HG02885 (cell line): ENCODE data around the gene ZFAND2A.
A peak's percentile ranks its signal among the peaks of the same experiment; 100 is the strongest.
"Not testable (repeated sequence)": the region's sequence is repeated elsewhere in the genome, so short reads cannot be mapped to it uniquely, and the experiment has no call there.

ENCODE experiments used
- ATAC-seq: cut with Tn5 transposase; IDR thresholded peaks from one replicate; pipeline ENCODE4 v1.9.1; 2021; ENCODE audit warnings: mild to moderate bottlenecking; ENCODE audit not compliant: unreplicated experiment, poor library complexity

The ZFAND2A gene

DNA sequence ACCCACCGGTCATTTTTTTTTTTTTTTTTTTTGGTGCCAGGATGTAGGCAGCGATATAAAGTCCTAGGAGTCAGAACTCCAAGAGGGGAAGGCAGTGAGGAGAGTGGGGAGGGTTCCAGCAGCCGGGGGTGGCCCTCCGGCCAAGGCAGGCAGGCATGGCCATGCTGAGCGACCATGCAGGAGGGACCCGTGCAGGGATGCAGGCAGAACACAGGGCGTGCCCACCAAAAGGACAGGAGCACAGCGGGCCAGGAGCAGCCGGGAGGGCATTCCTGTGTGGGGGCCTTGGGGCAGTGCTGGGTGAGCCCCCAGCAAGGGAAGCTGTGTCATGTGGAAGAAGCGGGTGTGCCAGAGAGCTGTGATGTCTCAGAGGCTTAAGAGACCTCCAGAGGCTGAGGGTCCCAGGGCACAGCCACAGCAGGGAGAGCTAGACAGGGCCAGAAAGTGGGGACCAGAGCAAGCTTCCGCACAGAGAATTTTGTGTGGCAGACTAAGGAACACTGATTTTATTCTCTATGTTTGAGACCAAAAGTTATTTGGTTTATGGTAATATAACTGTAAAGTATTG lies 5.7 kb downstream of the ZFAND2A start:
- ATAC-seq, result no peak

DNA sequence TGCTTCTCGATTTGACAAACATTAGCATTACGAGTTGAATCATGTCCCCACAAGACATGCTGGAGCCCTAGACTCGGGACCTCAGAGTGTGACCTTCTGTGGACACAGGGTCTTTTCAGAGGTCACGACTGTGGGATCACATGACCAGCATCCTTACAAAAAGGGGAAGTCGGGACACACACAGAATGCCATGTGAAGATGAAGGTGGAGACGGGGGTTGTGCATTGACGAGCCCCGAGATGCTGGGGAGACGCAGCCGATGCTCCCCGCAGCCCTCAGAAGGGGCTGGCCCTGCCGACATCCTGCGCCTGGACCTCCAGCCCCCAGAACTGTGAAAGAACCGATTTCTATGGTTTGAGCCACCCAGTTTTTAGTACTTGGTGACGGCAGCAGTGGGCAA lies 7.5 kb downstream of the ZFAND2A start:
- ATAC-seq, result no peak

DNA sequence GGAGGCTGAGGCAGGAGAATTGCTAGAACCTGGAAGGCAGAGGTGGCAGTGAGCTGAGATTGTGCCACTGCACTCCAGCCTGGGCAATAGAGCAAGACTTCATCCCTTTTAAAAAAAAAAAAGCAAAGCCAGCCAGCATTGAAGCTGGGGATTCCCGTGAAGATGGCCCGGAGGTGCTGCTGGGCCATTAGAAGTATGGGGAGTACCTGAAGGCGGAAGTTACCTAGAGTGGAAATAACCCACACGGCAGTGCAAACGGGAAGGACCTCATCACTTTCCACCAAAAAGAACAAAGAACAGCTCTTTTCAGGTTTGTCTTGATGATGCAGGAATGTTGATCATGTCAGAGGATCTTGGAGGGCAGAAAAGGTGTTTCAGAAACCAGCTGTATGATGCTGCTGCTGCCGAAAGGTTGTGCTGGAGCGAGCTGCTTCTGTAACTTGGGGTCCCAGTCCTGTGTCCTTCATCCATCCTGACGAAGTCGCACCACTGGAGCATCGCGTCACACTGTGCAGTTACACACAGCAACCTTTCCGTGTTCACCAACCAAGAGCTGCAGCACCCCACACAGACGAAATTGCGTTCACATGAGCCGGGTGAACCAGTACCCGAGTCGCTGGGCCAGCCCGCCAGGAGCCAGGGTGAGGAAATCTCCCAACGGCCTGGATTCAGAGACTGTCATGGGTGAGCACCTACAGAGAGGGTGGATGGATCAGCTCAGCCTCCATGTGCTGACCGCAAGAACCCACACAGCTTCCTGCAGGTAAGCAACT lies 8.2 kb downstream of the ZFAND2A start:
- ATAC-seq, result no peak

DNA sequence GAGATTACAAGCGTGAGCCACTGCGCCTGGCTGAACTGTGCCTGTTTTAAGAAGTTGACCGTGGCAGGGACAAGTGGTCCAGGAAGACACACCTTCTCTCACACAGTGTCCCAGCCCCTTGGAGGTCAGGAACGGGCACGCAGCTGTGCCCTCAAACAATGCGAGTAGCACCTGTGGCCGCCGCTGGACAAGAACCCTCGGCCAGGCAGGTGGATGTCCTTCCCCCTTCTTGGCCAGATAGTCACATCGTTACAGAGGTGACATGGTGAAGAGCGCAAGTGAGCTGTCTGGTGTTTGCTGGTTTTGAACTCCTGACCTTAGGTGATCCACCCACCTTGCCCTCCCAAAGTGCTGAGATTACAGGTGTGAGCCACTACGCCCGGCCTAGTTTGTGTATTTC lies 8.8 kb downstream of the ZFAND2A start:
- no peak for ATAC-seq

DNA sequence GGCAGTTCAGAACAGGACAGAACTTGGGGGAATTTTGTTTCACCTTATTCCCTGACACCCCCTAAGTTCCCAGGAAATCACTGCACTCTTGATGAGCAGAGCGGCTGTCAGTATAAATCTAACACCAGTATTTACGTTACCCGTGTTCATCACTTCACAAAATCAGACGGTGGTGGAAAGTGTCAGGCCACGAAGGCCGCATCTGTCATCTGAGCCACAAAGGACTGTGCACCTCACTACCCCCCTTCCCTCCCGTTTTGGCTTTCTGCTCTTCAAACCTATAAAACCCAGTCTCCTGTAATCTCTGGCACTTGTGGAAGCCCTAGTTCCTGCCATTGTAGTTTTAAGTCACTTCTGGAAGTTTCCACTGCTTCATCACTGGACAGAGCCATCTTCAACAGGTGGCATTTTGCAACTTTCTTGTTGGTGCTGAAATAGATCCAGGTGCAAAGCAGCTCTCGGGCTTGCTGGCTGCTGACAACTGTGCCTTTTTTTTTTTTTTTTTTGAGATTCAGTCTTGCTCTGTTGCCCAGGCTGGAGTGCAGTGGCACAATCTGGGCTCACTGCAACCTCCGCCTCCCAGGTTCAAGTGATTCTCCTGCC lies 9.5 kb downstream of the ZFAND2A start:
- ATAC-seq, result no peak

DNA sequence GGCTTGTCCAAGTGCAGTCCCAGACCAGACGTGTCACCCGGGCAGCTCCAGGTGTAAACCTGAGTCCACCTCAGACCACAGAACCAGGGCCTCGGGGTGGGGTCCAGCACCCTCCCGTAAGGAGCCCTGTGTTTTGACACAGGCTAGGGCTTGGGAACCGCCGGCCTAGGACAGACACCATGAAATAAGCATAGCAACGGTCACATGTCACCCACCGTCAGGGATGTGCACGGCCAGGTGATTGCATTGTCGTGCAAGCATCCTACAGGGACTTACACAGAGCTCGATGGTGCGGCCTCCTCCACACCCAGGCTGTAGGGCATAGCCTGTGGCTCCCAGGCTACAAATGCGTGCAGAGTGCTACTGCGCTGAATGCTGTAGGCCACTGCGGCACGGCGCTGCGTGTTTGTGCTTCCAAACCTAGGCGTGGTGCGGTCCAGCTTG lies 10.6 kb downstream of the ZFAND2A start:
- no peak for ATAC-seq

DNA sequence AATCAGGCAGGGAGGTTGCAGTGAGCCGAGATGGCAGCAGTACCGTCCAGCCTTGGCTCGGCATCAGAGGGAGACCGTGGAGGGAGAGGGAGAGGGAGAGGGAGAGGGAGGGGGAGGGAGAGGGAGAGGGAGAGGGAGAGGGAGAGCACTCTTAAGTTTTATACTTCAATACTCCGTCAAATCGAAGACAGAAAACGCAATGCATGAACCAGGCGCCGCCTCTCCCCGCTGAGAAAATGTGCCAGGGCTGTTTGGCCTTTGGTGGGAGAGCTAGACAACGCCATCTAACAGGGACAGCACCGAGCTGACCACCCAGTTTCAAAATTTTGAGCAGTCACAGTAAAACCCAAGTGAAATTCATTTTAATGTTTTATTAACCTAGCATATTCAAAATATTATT lies 12.1 kb downstream of the ZFAND2A start:
- ATAC-seq, result not testable (repeated sequence)

DNA sequence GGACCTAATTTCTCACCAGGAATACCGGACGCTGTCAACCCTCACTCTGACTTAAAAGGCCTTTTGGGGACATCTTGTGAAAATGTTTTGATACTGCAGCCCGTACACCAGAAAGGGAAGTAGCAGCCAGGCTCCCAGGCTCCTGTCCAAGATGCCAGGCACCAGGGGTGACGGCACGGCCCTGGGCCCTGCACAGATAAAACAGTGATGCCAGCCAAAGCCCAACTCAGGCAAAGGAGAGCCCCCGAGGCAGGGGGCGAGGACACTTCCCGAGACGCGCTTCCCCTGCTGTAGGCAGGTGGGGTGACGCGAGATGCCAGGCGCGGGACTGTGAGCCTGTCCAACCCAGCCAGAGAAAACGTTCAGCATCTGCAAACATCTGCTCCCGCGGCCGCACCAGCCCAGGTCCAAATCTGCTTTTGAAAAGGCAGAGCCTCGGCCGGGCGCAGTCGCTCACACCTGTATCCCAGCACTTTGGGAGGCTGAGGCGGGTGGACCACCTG lies 15.7 kb downstream of the ZFAND2A start:
- ATAC-seq, result no peak

DNA sequence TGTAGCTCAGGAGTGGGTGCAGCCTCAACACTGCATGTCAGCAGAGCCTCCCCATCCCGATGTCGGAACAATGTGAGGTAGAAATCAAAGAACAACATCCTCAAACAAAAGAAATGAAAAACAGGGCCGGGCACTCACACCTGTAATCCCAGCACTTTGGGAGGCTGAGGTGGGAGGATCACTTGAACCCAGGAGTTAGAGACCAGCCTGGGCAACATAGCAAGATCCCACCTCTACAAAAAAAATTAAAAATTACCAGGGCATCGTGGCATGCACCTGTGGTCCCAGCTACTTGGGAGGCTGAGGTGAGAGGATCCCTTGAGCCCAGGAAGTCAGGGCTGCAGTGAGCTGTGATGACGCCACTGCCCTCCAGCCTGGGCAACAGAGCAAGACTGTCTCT lies 17.0 kb downstream of the ZFAND2A start:
- not testable (repeated sequence) for ATAC-seq

DNA sequence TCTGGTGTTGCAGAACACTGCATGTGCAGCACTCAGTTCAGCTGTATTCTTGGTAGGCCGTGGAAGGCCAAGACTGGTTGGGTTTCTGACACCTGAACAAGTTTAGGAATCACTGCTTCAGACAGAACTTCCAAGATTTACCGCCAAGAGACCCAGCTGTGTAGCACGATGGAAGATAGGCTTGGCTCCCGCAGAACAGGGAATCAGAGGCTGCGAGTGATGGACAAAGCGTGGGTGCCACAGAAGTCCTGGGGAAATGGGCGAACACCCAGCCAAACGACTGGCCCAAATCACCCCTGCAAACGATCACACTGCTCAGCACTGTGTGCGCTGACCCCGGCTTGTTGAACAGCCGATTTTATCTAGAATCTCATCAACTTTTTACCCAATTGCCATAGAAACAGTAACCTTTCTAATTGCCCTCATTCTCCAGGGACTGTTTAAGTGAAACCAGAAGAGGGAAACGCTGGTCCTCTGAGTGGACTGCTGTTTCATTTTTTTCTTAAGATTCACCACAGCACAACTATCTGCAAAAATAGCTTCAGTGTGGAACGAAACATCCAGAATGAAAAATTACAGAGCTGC lies 17.9 kb downstream of the ZFAND2A start:
- ATAC-seq, result no peak

DNA sequence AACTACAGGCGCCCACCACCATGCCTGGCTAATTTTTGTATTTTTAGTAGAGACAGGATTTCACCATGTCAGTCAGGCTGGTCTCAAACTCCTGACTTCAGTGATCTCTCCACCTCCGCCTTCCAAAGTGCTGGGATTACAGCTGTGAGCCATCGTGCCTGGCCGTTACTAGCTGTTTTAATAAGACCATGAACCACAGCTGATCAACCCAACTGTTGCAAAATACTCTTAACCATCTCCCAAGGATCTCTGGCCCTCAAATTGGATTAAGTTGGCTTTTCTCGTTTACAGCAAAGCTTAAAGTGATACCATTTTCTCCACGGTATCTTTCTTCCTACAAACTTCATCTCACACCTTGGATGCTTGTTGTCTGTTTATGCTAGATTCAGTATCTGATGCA lies 18.3 kb downstream of the ZFAND2A start:
- ATAC-seq, result no peak

DNA sequence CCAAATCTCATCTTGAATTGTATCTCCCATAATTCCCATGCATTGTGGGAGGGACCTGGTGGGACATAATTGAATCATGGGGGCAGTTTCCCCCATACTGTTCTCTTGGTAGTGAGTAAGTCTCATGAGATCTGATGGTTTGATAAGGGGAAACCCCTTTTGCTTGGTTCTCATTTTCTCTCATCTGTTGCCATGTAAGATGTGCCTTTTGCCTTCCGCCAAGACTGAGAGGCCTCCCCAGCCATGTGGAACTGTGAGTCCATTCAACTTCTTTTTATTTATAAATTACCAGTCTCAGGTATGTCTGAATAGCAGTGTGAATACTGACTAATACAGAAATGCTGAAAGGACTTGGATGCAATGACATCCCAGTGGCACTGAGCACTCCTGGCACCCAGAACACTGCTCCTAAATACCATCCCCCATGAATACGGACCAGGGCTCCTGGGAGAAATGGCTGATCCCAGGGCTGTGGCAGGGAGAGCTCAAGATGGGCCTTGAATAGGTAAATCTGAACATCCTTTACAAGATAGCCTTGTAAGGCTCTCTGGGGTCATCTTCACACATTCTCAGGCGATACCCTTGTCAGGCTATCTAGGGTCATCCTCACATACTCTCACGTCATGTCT lies 19.4 kb downstream of the ZFAND2A start:
- ATAC-seq, result no peak

DNA sequence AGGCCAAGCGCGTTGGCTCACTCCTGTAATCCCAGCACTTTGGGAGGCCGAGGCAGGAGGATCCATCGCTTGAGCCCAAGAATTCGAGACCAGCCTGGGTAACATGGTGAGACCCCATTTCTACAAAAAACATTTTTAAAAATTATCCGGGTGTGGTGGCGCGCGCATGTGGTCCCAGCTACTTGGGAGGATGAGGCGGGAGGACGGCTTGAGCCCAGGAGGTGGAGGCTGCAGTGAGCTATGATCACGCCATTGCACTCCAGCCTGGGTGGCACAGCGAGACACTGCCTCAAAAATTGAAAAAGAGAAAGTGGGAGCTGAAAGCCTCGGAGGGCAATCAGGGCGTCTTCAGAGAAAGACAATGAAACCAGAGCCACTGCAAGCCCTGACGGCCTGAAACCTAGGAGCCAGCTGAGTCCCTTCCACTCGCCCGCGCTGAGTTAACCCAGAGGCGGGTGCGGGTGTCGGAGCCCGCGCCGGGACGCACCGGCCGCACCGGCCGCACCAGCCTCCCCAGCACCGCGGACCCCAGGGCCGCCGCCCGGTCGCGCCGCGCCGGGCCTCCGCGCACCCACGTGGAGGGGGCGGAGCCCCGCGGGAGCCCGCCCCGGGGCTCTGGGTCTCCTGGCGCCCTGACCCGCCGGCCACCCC lies 22.4 kb downstream of the ZFAND2A start:
- peak; percentile 62 for ATAC-seq

DNA sequence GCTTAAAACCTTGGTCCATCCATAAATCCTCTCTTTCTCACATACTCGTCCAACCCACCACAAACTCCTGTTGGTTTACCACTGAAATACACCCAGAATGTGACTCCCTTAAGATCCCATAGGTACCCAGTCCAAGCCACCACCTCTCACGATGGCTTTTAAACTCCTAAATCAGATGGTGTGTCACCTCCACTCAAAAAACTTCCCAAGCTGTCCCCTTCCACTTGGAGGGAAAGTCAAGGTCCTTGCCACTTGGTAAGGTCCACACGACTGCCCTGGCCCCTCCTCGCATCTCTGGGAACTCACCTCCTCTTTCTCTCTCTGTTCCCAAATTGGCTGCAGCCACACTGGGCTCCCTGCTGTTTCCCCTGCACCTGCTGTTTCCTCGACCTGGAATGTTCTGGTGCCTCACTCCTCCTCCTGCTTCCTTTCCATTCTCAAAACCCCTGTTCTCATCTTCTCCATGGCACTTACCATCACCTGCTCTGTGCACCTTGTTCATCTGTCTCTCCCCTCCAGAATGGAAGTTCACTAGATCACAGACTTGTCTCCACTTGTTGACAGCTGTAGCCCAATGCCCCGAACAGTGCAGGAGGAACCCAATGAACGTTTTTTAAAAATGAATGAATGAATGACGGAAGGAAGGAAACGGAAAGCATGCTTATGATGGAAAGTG lies 23.0 kb downstream of the ZFAND2A start:
- no peak for ATAC-seq

DNA sequence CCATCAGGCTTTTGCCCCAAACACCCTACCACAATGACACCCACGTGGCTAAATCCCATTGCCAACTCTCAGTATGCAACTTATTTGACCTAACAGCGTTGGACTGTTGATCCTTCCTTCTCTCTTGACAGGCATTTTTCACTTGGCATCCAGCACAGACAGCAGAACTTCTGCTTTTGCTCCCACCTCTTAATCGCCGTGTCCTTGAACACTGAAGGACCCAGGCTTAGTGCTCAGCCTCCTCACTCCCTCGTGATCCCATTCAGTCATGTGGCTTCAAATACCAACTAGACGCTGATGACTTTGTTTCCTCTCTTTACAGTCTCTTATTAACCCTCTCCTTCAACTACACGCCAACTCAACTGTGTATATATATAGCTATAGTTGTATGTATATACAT lies 25.0 kb downstream of the ZFAND2A start:
- no peak for ATAC-seq

DNA sequence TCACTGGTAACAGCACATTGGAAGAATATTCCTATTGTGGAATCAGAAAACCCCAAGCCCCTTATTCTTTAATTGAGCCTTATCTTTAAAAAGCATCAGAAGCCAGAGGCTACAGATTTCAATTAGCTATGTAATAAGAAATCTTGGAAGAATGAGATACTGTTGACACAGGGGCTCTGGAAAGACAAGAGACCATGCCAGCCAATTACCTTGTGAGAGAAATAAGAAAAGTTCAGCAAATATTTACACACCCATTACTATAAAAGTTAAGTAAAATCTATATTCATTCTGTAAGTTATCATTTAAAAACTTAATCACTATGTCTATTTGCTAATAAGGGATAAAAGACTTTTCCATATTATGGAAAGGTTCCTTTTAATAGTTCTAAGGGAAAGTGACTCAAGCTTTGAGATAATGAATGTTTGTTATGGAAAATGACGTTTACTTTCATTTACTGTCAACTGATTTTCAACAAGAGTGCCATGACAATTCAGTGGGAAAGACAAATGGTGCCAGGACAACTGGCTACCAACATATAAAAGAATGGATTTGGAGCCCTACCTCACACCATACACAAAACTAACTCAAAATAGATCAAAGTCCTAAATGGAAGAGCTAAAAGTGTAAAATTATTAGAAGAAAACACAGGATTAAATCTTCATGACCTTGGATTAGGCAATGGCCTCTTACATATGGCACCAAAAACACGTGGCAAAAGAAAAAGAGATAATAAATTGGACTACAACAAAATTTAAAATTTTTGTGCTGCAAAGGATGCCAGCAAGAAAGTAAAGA lies 28.3 kb downstream of the ZFAND2A start:
- no peak for ATAC-seq

DNA sequence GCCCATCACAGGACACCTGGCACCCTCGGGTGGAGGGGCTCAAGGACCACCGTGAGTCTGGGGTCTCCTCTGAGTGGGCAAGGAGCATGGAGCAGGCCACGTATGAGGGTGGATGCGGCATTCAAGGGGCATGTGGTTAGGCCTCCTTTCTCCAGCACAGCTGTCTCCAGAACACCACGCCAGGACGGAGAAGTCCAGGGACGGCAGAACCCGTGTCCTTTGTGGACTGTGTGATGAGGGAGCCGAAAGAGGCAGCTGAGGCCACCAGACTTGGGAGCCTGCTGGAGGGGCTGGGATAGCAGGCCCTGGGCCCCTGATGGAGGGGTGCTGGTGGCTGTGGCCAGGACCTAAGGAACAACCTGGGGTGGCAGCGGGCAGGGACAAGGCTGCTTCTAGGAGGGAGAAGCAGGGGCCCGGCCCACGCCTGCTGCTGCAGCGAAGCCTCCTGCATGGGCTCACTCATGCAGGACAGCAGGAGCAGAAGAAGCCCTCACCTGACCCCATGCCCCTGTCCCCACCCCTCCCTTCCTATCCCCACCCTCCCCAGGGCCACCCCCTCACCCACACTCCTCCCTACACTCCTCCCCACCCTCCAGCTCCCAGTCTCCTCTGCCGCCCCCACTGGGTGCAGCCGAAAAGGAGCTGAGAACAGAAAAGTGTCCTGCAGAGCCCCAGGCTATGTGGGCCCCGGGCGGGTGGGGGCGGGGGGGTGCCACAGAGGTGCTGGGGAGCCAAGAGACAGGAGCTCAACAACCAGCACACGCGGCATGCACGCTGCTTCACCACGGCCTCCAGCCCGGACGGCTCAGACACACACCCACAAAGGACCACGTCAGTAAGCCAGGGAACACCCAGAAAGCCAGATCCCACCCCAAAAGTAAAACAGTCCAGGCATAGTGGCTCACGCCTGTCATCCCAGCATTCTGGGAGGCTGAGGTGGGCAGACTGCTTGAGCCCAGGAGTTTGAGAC lies 29.7 kb downstream of the ZFAND2A start:
- ATAC-seq, result no peak

DNA sequence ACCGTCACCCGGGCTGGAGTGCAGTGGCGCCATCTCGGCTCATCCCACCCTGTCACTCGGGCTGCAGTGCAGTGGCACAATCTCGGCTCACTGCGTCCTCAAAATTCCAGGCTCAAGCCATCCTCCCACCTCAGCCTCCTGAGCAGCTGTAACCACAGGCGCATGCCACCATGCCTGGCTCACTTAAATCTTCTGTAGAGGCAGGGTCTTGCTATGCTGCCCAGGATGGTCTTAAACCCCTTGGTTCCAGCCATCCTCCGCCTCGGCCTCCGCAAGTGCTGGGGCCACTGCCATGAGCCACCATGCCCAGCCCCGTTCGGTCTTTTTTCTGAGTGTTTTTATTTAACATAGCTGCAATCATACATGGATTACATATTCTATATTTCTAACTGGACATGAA lies 30.6 kb downstream of the ZFAND2A start:
- no peak for ATAC-seq
